IPS-18a (cell line): ENCODE measurements around the gene AQP6.

Source experiments
- H3K27ac ChIP-seq: one replicate; pipeline ENCODE4 v1.5.1; 2013; ENCODE audit warnings: low read length
- H3K27me3 ChIP-seq: one replicate; pipeline ENCODE4 v1.6.1; 2013; ENCODE audit warnings: mild to moderate bottlenecking, low read length; ENCODE audit not compliant: control insufficient read depth, insufficient read depth
- H3K36me3 ChIP-seq: one replicate; pipeline ENCODE4 v1.6.1; 2013; ENCODE audit warnings: low read depth, low read length; ENCODE audit not compliant: control insufficient read depth
- H3K4me1 ChIP-seq: one replicate; pipeline ENCODE4 v1.6.1; 2013; ENCODE audit warnings: low read depth, low read length; ENCODE audit not compliant: control insufficient read depth
- H3K4me3 ChIP-seq: one replicate; pipeline ENCODE4 v1.5.1; 2013; ENCODE audit warnings: low read length
- H3K9ac ChIP-seq: one replicate; pipeline ENCODE4 v1.6.1; 2013; ENCODE audit warnings: mild to moderate bottlenecking, low read length, moderate library complexity
- H3K9me3 ChIP-seq: one replicate; pipeline ENCODE4 v1.6.1; 2013; ENCODE audit warnings: low read depth, low read length; ENCODE audit not compliant: control insufficient read depth

AQP6 gene

DNA sequence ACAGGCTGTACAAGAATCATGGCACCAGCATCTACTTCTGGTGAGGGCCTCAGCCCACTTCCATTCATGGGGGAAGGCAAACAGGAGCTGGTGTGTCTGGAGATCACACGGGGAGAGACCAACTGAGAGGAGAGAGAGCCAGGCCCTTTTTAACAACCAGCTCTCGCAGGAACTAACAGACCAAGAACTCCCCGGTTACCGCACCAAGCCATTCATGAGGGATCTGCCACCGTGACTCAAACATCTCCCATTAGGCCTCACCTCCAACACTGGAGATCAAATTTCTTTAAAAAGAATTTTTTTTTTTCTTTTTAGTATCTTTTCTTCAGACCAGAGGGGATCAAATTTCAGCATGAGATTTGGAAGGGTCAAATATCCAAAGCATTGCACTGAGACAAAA, 39.0 kb upstream of the AQP6 start:
- H3K9me3 ChIP-seq = no peaks in the 10 kb centered on the region
- peaks cover 3% of the 10 kb centered on the region for H3K4me1 ChIP-seq
- no peaks in the 10 kb centered on the region for H3K36me3 ChIP-seq
- H3K27me3 ChIP-seq = no peaks in the 10 kb centered on the region
- no peak overlapping the region for H3K9ac ChIP-seq
- no peak overlapping the region for H3K4me3 ChIP-seq
- H3K27ac ChIP-seq = no peak overlapping the region

DNA sequence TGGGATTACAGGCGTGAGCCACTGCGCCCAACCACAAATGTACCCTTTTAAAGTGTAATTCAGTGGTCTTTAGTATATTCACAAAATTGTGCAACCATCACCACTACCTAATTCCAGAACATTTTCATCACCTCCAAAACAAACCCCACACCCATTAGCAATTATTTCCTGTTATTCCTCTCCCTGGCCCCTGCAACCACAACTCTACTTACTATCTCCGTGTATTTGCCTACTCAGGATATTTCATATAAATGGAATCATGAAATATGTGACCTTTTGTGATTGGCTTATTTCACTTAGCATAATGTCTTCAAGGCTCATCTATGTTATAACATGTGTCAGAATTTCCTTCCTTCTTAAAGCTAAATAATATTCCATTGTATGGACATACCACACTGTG, 38.2 kb upstream of the AQP6 start:
- Histone ChIP-seq H3K9me3 (no peaks in the 10 kb centered on the region), H3K27ac (no peak overlapping the region), H3K9ac (no peak overlapping the region), H3K27me3 (no peaks in the 10 kb centered on the region), H3K4me1 (peaks cover 3% of the 10 kb centered on the region), H3K4me3 (no peak overlapping the region), H3K36me3 (no peaks in the 10 kb centered on the region)

GRCh38 chr12:49936925-49937324, 35.8 kb upstream of the AQP6 start:
- no peaks in the 10 kb centered on the region for H3K9me3 ChIP-seq

GRCh38 chr12:49937639-49938300, 35.0 kb upstream of the AQP6 start:
- no peak overlapping the region for H3K27ac ChIP-seq
- H3K9ac ChIP-seq = no peak overlapping the region

More at GRCh38 chr12:49936925-49937324, 35.8 kb upstream of the AQP6 start:
- Histone ChIP-seq H3K9ac (no peak overlapping the region), H3K27ac (no peak overlapping the region), H3K4me3 (no peak overlapping the region), H3K36me3 (no peaks in the 10 kb centered on the region), H3K4me1 (peaks cover 3% of the 10 kb centered on the region), H3K27me3 (no peaks in the 10 kb centered on the region)

DNA sequence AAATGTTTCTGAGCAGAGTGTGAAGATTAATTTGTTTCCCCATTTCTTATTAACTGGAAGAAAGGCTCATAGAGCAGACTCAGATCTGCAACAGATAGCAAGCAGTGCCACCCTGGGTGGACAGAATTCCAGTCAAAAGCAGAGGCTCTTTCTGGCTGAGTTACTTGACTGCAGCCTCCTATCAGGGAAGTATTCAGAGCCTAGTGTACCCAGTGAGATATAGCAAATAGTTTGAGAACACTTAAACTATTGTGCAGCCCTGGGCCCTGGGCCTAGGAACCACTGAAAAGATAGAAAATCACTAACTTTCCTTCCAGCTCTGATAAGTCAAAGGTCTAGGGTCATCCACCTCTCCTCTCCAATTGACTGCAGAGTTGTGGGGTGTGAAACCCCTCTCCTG, 33.4 kb upstream of the AQP6 start:
- H3K27me3 ChIP-seq = peaks cover under 1% of the 10 kb centered on the region
- H3K9me3 ChIP-seq = no peaks in the 10 kb centered on the region
- no peaks in the 10 kb centered on the region for H3K36me3 ChIP-seq
- H3K4me1 ChIP-seq = no peaks in the 10 kb centered on the region
- H3K9ac ChIP-seq = no peak overlapping the region
- H3K27ac ChIP-seq = no peak overlapping the region
- no peak overlapping the region for H3K4me3 ChIP-seq

More at GRCh38 chr12:49937639-49938300, 35.0 kb upstream of the AQP6 start:
- H3K9me3 ChIP-seq = no peaks in the 10 kb centered on the region
- no peaks in the 10 kb centered on the region for H3K36me3 ChIP-seq
- H3K27me3 ChIP-seq = no peaks in the 10 kb centered on the region
- no peak overlapping the region for H3K4me3 ChIP-seq
- H3K4me1 ChIP-seq = peaks cover 3% of the 10 kb centered on the region

GRCh38 chr12:49939707-49940106, 33.0 kb upstream of the AQP6 start:
- Histone ChIP-seq H3K4me1 (no peaks in the 10 kb centered on the region), H3K4me3 (no peak overlapping the region), H3K9ac (no peak overlapping the region), H3K9me3 (no peaks in the 10 kb centered on the region), H3K27me3 (peaks cover 4% of the 10 kb centered on the region), H3K36me3 (no peaks in the 10 kb centered on the region), H3K27ac (no peak overlapping the region)

GRCh38 chr12:49941556-49942511, 30.9 kb upstream of the AQP6 start:
- peaks cover 9% of the 10 kb centered on the region for H3K27me3 ChIP-seq
- H3K4me3 ChIP-seq = no peak overlapping the region
- no peaks in the 10 kb centered on the region for H3K36me3 ChIP-seq
- peaks cover 11% of the 10 kb centered on the region for H3K4me1 ChIP-seq
- no peak overlapping the region for H3K27ac ChIP-seq
- H3K9me3 ChIP-seq = no peaks in the 10 kb centered on the region
- H3K9ac ChIP-seq = no peak overlapping the region

DNA sequence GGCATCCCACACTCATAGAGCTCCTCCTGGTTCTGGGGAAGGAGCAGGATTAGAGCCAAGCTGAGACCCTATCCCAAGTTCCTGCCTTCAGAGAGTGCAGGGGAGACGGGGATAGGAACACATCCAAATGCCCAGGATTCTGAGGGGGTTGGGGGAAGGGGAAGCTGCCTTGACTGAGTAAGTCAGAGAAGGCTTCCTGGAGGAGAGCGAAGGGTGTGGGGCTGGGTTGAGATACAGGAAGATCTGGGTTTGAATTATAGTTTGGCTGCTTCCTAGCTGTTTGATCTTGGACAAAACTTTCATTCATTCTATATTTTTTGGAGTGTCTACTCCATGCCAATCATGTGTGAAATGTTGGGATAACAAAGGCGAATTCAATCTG, 30.2 kb upstream of the AQP6 start:
- no peaks in the 10 kb centered on the region for H3K9me3 ChIP-seq
- no peak overlapping the region for H3K4me3 ChIP-seq
- H3K36me3 ChIP-seq = no peaks in the 10 kb centered on the region
- H3K27me3 ChIP-seq = peaks cover 9% of the 10 kb centered on the region
- peaks cover 13% of the 10 kb centered on the region for H3K4me1 ChIP-seq
- no peak overlapping the region for H3K9ac ChIP-seq
- no peak overlapping the region for H3K27ac ChIP-seq

GRCh38 chr12:49942921-49943624, 29.7 kb upstream of the AQP6 start:
- H3K4me3 ChIP-seq = no peak overlapping the region
- H3K9ac ChIP-seq = no peak overlapping the region
- H3K27me3 ChIP-seq = peaks cover 9% of the 10 kb centered on the region
- no peaks in the 10 kb centered on the region for H3K9me3 ChIP-seq
- peaks cover 18% of the 10 kb centered on the region for H3K4me1 ChIP-seq
- H3K27ac ChIP-seq = no peak overlapping the region
- H3K36me3 ChIP-seq = no peaks in the 10 kb centered on the region

DNA sequence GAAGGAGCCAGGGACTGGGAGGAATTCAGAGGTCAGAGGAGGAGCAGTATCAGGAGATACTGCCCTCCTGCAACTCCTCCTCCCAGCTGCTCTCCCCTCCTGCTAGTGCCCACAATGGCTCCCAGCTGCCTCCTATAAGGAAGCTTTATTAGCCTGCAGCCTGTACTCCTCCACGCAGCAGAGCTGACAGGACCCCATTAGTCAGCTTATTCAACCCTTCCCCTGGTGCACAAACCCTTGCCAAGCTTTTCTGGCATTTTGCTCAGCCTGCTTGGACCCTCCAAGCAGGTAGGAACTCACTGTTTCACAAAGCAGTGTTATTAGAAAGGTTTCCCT, 29.2 kb upstream of the AQP6 start:
- peaks cover 9% of the 10 kb centered on the region for H3K27me3 ChIP-seq
- H3K4me3 ChIP-seq = no peak overlapping the region
- no peaks in the 10 kb centered on the region for H3K9me3 ChIP-seq
- H3K4me1 ChIP-seq = peaks cover 18% of the 10 kb centered on the region
- H3K27ac ChIP-seq = no peak overlapping the region
- H3K9ac ChIP-seq = no peak overlapping the region
- H3K36me3 ChIP-seq = no peaks in the 10 kb centered on the region

- H3K27me3 ChIP-seq = peaks cover 9% of the 10 kb centered on the region
- peaks cover 18% of the 10 kb centered on the region for H3K4me1 ChIP-seq
- H3K4me3 ChIP-seq = no peak overlapping the region
- no peak overlapping the region for H3K27ac ChIP-seq
- no peaks in the 10 kb centered on the region for H3K9me3 ChIP-seq
- no peaks in the 10 kb centered on the region for H3K36me3 ChIP-seq
- H3K9ac ChIP-seq = no peak overlapping the region
These were observed 28.7 kb upstream of the AQP6 start for GRCh38 chr12:49944046-49944445.
